Endothelial cell (in vitro differentiated cells): ENCODE data around the gene SCLT1. TPM values are rescaled to one million over a fixed set of nuclear protein-coding genes. Genes with fewer than 3 reads are reported as not detected.

Experiments used
- DNase-seq: peaks from one replicate; pipeline ENCODE4 v3.0.0; 2021; ENCODE audit warnings: low spot score
- H3K27ac Mint-ChIP-seq: one replicate; pipeline ENCODE4 v1.8.0; 2021; ENCODE audit warnings: mixed read lengths, inconsistent platforms; ENCODE audit not compliant: unreplicated experiment
- H3K27me3 Mint-ChIP-seq: one replicate; pipeline ENCODE4 v1.8.0; 2021; ENCODE audit warnings: mild to moderate bottlenecking, moderate library complexity, mixed read lengths, inconsistent platforms; ENCODE audit not compliant: unreplicated experiment
- H3K36me3 Mint-ChIP-seq: one replicate; pipeline ENCODE4 v1.8.0; 2021; ENCODE audit warnings: mild to moderate bottlenecking, low read depth, mixed read lengths, inconsistent platforms; ENCODE audit not compliant: unreplicated experiment
- H3K4me1 Mint-ChIP-seq: one replicate; pipeline ENCODE4 v1.8.0; 2021; ENCODE audit warnings: mild to moderate bottlenecking, mixed read lengths, inconsistent platforms; ENCODE audit not compliant: unreplicated experiment
- H3K4me3 Mint-ChIP-seq: one replicate; pipeline ENCODE4 v1.8.0; 2021; ENCODE audit warnings: mild to moderate bottlenecking, mixed read lengths, inconsistent platforms; ENCODE audit not compliant: unreplicated experiment
- H3K9me3 Mint-ChIP-seq: one replicate; pipeline ENCODE4 v1.8.0; 2021; ENCODE audit warnings: mixed read lengths, inconsistent platforms; ENCODE audit not compliant: unreplicated experiment
- total RNA-seq: library from RNA; stranded (reverse); fragmentation: NEBNext Ultra II Directional; extraction: Animal tissue kit (Norgen Biotek cat#: 25700); gene quantifications from one replicate; pipeline ENCODE4 v1.2.1, GENCODE V29; 2021; ENCODE audit not compliant: unreplicated experiment
- TF ChIP-seq, protein P1 (sequence below): fragments of 200-600 bp; sonication (generic); IDR thresholded peaks from one replicate; pipeline ENCODE4 v1.5.0; 2021; ENCODE audit warnings: antibody characterized with exemption; ENCODE audit not compliant: unreplicated experiment

The SCLT1 gene
- total RNA-seq, 1 donor from 2014 or later, result 22.2 TPM

GRCh38 chr4:128856246-128856645 is 237.1 kb downstream of the SCLT1 start:
- Mint-ChIP-seq H3K27ac (no peak overlapping the region), H3K4me3 (no peak overlapping the region), H3K36me3 (peaks cover 28% of the 10 kb centered on the region), H3K27me3 (peaks cover 2% of the 10 kb centered on the region), H3K9me3 (no peaks in the 10 kb centered on the region), H3K4me1 (peaks cover 17% of the 10 kb centered on the region)
- TF ChIP-seq, protein P1, sequence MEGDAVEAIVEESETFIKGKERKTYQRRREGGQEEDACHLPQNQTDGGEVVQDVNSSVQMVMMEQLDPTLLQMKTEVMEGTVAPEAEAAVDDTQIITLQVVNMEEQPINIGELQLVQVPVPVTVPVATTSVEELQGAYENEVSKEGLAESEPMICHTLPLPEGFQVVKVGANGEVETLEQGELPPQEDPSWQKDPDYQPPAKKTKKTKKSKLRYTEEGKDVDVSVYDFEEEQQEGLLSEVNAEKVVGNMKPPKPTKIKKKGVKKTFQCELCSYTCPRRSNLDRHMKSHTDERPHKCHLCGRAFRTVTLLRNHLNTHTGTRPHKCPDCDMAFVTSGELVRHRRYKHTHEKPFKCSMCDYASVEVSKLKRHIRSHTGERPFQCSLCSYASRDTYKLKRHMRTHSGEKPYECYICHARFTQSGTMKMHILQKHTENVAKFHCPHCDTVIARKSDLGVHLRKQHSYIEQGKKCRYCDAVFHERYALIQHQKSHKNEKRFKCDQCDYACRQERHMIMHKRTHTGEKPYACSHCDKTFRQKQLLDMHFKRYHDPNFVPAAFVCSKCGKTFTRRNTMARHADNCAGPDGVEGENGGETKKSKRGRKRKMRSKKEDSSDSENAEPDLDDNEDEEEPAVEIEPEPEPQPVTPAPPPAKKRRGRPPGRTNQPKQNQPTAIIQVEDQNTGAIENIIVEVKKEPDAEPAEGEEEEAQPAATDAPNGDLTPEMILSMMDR, result no peak
- DNase-seq, result no peak

DNA sequence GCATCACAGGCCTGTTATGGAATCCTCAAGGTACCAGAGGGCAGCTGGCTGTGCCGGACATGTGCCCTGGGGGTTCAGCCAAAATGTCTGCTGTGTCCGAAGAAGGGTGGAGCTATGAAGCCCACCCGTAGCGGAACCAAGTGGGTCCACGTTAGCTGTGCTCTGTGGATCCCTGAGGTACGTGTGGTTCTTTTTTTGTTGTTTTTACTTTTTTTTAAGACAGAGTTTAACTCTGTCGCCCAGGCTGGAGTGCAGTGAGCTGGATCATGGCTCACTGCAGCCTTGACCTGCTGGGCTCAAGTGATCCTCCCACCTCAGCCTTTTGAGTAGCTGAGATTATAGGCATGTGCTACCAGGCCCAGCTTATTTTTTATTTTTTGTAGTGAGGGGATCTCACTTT is 237.7 kb downstream of the SCLT1 start:
- Mint-ChIP-seq H3K27me3 (no peaks in the 10 kb centered on the region), H3K36me3 (peaks cover 28% of the 10 kb centered on the region), H3K27ac (no peak overlapping the region), H3K4me3 (no peak overlapping the region), H3K4me1 (peaks cover 17% of the 10 kb centered on the region), H3K9me3 (no peaks in the 10 kb centered on the region)
- DNase-seq, result no peak
- TF ChIP-seq, protein P1, result no peak

- H3K27ac Mint-ChIP-seq, result no peak overlapping the region
- peak overlapping the region; percentile 17 for H3K4me3 Mint-ChIP-seq
- no peaks in the 10 kb centered on the region for H3K27me3 Mint-ChIP-seq
- TF ChIP-seq, protein P1, result no peak
- no peak for DNase-seq
- H3K9me3 Mint-ChIP-seq, result no peaks in the 10 kb centered on the region
- H3K4me1 Mint-ChIP-seq, result peaks cover 17% of the 10 kb centered on the region
- H3K36me3 Mint-ChIP-seq, result peaks cover 37% of the 10 kb centered on the region
These were observed 238.9 kb downstream of the SCLT1 start for GRCh38 chr4:128854433-128854832.

DNA sequence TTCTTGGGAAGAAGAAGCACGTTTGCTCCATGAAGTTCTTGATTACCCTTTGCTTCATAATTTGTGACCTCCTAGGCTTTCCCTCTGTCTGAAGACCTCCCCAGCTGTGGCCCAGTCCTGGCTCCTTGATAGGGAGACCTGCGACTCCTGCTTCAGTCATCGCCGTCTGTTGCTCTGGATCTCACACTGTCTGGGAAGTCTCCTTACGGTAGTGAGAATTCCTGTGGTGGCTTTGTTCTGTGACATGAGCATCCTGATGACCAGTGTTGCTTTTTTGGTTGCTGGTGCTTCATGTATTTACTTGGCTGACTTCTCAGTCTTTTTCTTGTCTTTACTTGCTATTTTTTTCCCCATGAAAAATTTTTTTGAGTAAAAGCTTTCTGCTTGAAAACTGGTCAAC is 239.6 kb downstream of the SCLT1 start:
- peaks cover 40% of the 10 kb centered on the region for H3K36me3 Mint-ChIP-seq
- TF ChIP-seq, protein P1, result no peak
- H3K27me3 Mint-ChIP-seq, result no peaks in the 10 kb centered on the region
- no peak overlapping the region for H3K27ac Mint-ChIP-seq
- no peak overlapping the region for H3K4me3 Mint-ChIP-seq
- H3K9me3 Mint-ChIP-seq, result no peaks in the 10 kb centered on the region
- no peak for DNase-seq
- peaks cover 17% of the 10 kb centered on the region for H3K4me1 Mint-ChIP-seq

- no peak overlapping the region for H3K27ac Mint-ChIP-seq
These were observed 243.1 kb downstream of the SCLT1 start for GRCh38 chr4:128850252-128850651.

More at GRCh38 chr4:128850252-128850651, 243.1 kb downstream of the SCLT1 start:
- TF ChIP-seq, protein P1, result no peak
- Mint-ChIP-seq H3K36me3 (peaks cover 53% of the 10 kb centered on the region), H3K4me1 (peaks cover 19% of the 10 kb centered on the region), H3K27me3 (peaks cover 5% of the 10 kb centered on the region), H3K4me3 (no peak overlapping the region), H3K9me3 (no peaks in the 10 kb centered on the region)
- DNase-seq, result no peak
